ENCODE measurements around the gene SORT1.

- TF ChIP-seq CTCF (IDR thresholded peaks at IDR 0.05) (no peak), POLR2A (IDR thresholded peaks at IDR 0.05) (no peak)
These were observed 84.5 kb downstream of the SORT1 start for GRCh38 chr1:109312978-109313775.

All from Peyer's patch (tissue), 4 donors.